Choroid plexus epithelial cell (primary cell): Measurements from ENCODE around the gene AGPAT4.

Experiments
- DNase-seq: peaks from one replicate; pipeline ENCODE4 v3.0.0-alpha.2; 2010; ENCODE audit warnings: low read depth
- H3K4me3 ChIP-seq: 2 replicates; pipeline ENCODE4 v1.5.1; 2011; ENCODE audit warnings: low read depth, mild to moderate bottlenecking, control low read depth, low read length, moderate library complexity
- CTCF ChIP-seq: conservative IDR thresholded peaks from 2 replicates; pipeline ENCODE4 v1.5.1; 2011; ENCODE audit warnings: low read depth, mild to moderate bottlenecking, control low read depth, inconsistent platforms, low read length, moderate library complexity

Gene AGPAT4

GRCh38 chr6:161194374-161194773 lies 79.5 kb downstream of the AGPAT4 start:
- no peak overlapping the region for H3K4me3 ChIP-seq
- no peak for TF ChIP-seq CTCF
- DNase-seq, result no peak

- no peak for TF ChIP-seq CTCF
- no peak for DNase-seq
- no peak overlapping the region for H3K4me3 ChIP-seq
Measured at GRCh38 chr6:161192636-161193411, 81.0 kb downstream of the AGPAT4 start.

- DNase-seq, result no peak
- no peak for TF ChIP-seq CTCF
- no peak overlapping the region for H3K4me3 ChIP-seq
Measured at GRCh38 chr6:161191671-161192070, 82.2 kb downstream of the AGPAT4 start.

GRCh38 chr6:161191007-161191406 lies 82.9 kb downstream of the AGPAT4 start:
- DNase-seq, result no peak
- H3K4me3 ChIP-seq, result no peak overlapping the region
- no peak for TF ChIP-seq CTCF

GRCh38 chr6:161189891-161190290 lies 84.0 kb downstream of the AGPAT4 start:
- TF ChIP-seq CTCF, result no peak
- no peak overlapping the region for H3K4me3 ChIP-seq
- no peak for DNase-seq

GRCh38 chr6:161188547-161189465 lies 85.1 kb downstream of the AGPAT4 start:
- H3K4me3 ChIP-seq, result no peak overlapping the region
- no peak for DNase-seq
- TF ChIP-seq CTCF, result no peak
